IPS-11a (cell line): ENCODE results near the gene CELA2A.
"Not testable (repeated sequence)": the region's sequence is repeated elsewhere in the genome, so short reads cannot be mapped to it uniquely, and the experiment has no call there.

Experiments used
- H3K4me3 ChIP-seq: one replicate; pipeline ENCODE4 v1.5.1; 2013; ENCODE audit warnings: low read depth, low read length, control low read depth

The CELA2A gene

GRCh38 chr1:15424981-15425380 is 31.6 kb upstream of the CELA2A start:
- no peak overlapping the region for H3K4me3 ChIP-seq

- H3K4me3 ChIP-seq: no peak overlapping the region
Measured at GRCh38 chr1:15425521-15425920, 31.0 kb upstream of the CELA2A start.

- no peak overlapping the region for H3K4me3 ChIP-seq
Measured at GRCh38 chr1:15425958-15426357, 30.6 kb upstream of the CELA2A start.

GRCh38 chr1:15426492-15427279 is 29.8 kb upstream of the CELA2A start:
- no peak overlapping the region for H3K4me3 ChIP-seq

GRCh38 chr1:15427280-15427666 is 29.3 kb upstream of the CELA2A start:
- no peak overlapping the region for H3K4me3 ChIP-seq

- not testable (repeated sequence) for H3K4me3 ChIP-seq
Measured at GRCh38 chr1:15428252-15428651, 28.3 kb upstream of the CELA2A start.

- H3K4me3 ChIP-seq: no peak overlapping the region
Measured at GRCh38 chr1:15428815-15429435, 27.6 kb upstream of the CELA2A start.

GRCh38 chr1:15429701-15430149 is 26.8 kb upstream of the CELA2A start:
- H3K4me3 ChIP-seq: no peak overlapping the region

GRCh38 chr1:15430787-15431570 is 25.6 kb upstream of the CELA2A start:
- H3K4me3 ChIP-seq: no peak overlapping the region

GRCh38 chr1:15431571-15431948 is 25.0 kb upstream of the CELA2A start:
- no peak overlapping the region for H3K4me3 ChIP-seq

GRCh38 chr1:15432324-15432723 is 24.2 kb upstream of the CELA2A start:
- H3K4me3 ChIP-seq: no peak overlapping the region

- H3K4me3 ChIP-seq: no peak overlapping the region
Measured at GRCh38 chr1:15433471-15433870, 23.1 kb upstream of the CELA2A start.

- H3K4me3 ChIP-seq: not testable (repeated sequence)
Measured at GRCh38 chr1:15434739-15435138, 21.8 kb upstream of the CELA2A start.

- no peak overlapping the region for H3K4me3 ChIP-seq
Measured at GRCh38 chr1:15435239-15436077, 21.1 kb upstream of the CELA2A start.

- H3K4me3 ChIP-seq: no peak overlapping the region
Measured at GRCh38 chr1:15436881-15437442, 19.6 kb upstream of the CELA2A start.

GRCh38 chr1:15439325-15439724 is 17.2 kb upstream of the CELA2A start:
- no peak overlapping the region for H3K4me3 ChIP-seq

- no peak overlapping the region for H3K4me3 ChIP-seq
Measured at GRCh38 chr1:15440357-15440756, 16.2 kb upstream of the CELA2A start.

- H3K4me3 ChIP-seq: no peak overlapping the region
Measured at GRCh38 chr1:15441247-15441646, 15.3 kb upstream of the CELA2A start.

GRCh38 chr1:15442119-15442518 is 14.4 kb upstream of the CELA2A start:
- no peak overlapping the region for H3K4me3 ChIP-seq

- H3K4me3 ChIP-seq: no peak overlapping the region
Measured at GRCh38 chr1:15442759-15443158, 13.8 kb upstream of the CELA2A start.

- H3K4me3 ChIP-seq: no peak overlapping the region
Measured at GRCh38 chr1:15443281-15443680, 13.3 kb upstream of the CELA2A start.
